PC-9 (cell line): ENCODE data around the gene FLYWCH2. TPM values are rescaled to one million over a fixed set of nuclear protein-coding genes. Genes with fewer than 3 reads are reported as not detected.

Experiments
- BruUV-seq: library from RNA; stranded (reverse); fragments of 400-500 nt; replicated peaks from 2 replicates; lab custom pipeline; 2021; lab: Mats Ljungman, UMichigan
- CTCF ChIA-PET: fragments of 300-600 bp; sonication (Branson Sonifier 250); formaldehyde crosslinking; loops from one replicate; lab custom pipeline; 2022; ENCODE audit warnings: antibody characterized with exemption; lab: Charles Lee
- POLR2A ChIA-PET: fragments of 300-600 bp; sonication (Branson Sonifier 250); formaldehyde crosslinking; loops from one replicate; lab custom pipeline; 2022; ENCODE audit warnings: antibody characterized with exemption; ENCODE audit not compliant: unreplicated experiment; lab: Charles Lee
- DNase-seq, 2 experiments: peaks; one replicate each; pipeline versions ENCODE4 v3.0.0 to v3.0.0-alpha.2; 2015 to 2022; ENCODE audit warnings: mixed read lengths in 1 of 2
- H2AFZ ChIP-seq: fragments of 200-600 bp; sonication (generic); 2 replicates; pipeline ENCODE4 v1.8.1; 2017; ENCODE audit warnings: antibody characterized with exemption
- H3F3A ChIP-seq: fragments of 200-600 bp; sonication (generic); 2 replicates; pipeline ENCODE4 v1.8.1; 2017; ENCODE audit warnings: antibody characterized with exemption, mild to moderate bottlenecking, low read depth; ENCODE audit not compliant: insufficient read depth
- H3K27ac ChIP-seq: fragments of 200-600 bp; sonication (generic); 2 replicates; pipeline ENCODE4 v1.6.1; 2016; ENCODE audit warnings: mixed run types
- H3K27me3 ChIP-seq: fragments of 200-600 bp; sonication (generic); 2 replicates; pipeline ENCODE4 v1.6.1; 2016; ENCODE audit warnings: low read depth, mixed run types; ENCODE audit not compliant: insufficient read depth
- H3K36me3 ChIP-seq: fragments of 200-600 bp; sonication (generic); 2 replicates; pipeline ENCODE4 v1.6.1; 2016; ENCODE audit warnings: low read depth, mixed run types
- H3K4me1 ChIP-seq: fragments of 200-600 bp; sonication (generic); replicated peaks from 2 replicates; pipeline ENCODE4 v1.6.1; 2016; ENCODE audit warnings: mixed run types; ENCODE audit not compliant: insufficient read depth
- H3K4me2 ChIP-seq: fragments of 200-600 bp; sonication (generic); 2 replicates; pipeline ENCODE4 v1.6.1; 2017; ENCODE audit warnings: mixed run types
- H3K4me3 ChIP-seq: fragments of 200-600 bp; sonication (generic); 2 replicates; pipeline ENCODE4 v1.6.1; 2016; ENCODE audit warnings: mixed run types
- H3K79me2 ChIP-seq: fragments of 200-600 bp; sonication (generic); 2 replicates; pipeline ENCODE4 v1.6.1; 2017; ENCODE audit warnings: low read depth, mixed run types
- H3K9me2 ChIP-seq: fragments of 200-600 bp; sonication (generic); 2 replicates; pipeline ENCODE4 v1.8.1; 2017; ENCODE audit warnings: mild to moderate bottlenecking; ENCODE audit not compliant: insufficient read depth
- H3K9me3 ChIP-seq: fragments of 200-600 bp; sonication (generic); 2 replicates; pipeline ENCODE4 v1.8.1; 2016; ENCODE audit warnings: low read depth; ENCODE audit not compliant: insufficient read depth
- H4K20me1 ChIP-seq: fragments of 200-600 bp; sonication (generic); 2 replicates; pipeline ENCODE4 v1.8.1; 2017; ENCODE audit not compliant: insufficient read depth
- CTCF ChIP-seq: fragments of 200-600 bp; sonication (generic); conservative IDR thresholded peaks from 2 replicates; pipeline ENCODE4 v1.6.1; 2017; ENCODE audit warnings: mixed run types, antibody characterized with exemption, mild to moderate bottlenecking, moderate library complexity
- EZH2 ChIP-seq: fragments of 200-600 bp; sonication (generic); IDR thresholded peaks from 2 replicates; pipeline ENCODE4 v1.8.0; 2017; ENCODE audit warnings: antibody characterized with exemption, low read depth
- intact Hi-C: fragments of 100-400 bp; cut with micrococcal nuclease; formaldehyde crosslinking; loops from one replicate; pipeline ENCODE4 v1.10.0; 2022; ENCODE audit not compliant: unreplicated experiment
- total RNA-seq: library from RNA; stranded (reverse); gene quantifications from 2 replicates; pipeline ENCODE4 v1.2.3, GENCODE V29; 2021

FLYWCH2 gene
- total RNA-seq, 1 experiment from 2014 or later = 41.5 TPM

- peaks cover 5% of the 10 kb centered on the region for H4K20me1 ChIP-seq
- no peak for DNase-seq
- H3K27me3 ChIP-seq = no peaks in the 10 kb centered on the region
- H3F3A ChIP-seq = peaks cover 67% of the 10 kb centered on the region
- peaks cover 30% of the 10 kb centered on the region for H3K36me3 ChIP-seq
- H3K27ac ChIP-seq = no peak overlapping the region
- intact Hi-C loops = no loop called here
- ChIA-PET CTCF (no interaction called here), POLR2A (no interaction called here)
- TF ChIP-seq EZH2 (no peak), CTCF (no peak)
- no peak overlapping the region for H2AFZ ChIP-seq
- H3K4me1 ChIP-seq = peaks cover 43% of the 10 kb centered on the region
- BruUV-seq = no TSS peak
- peaks cover 37% of the 10 kb centered on the region for H3K79me2 ChIP-seq
- H3K9me3 ChIP-seq = peaks cover 14% of the 10 kb centered on the region
- H3K9me2 ChIP-seq = no peaks in the 10 kb centered on the region
- H3K4me2 ChIP-seq = no peak overlapping the region
- H3K4me3 ChIP-seq = no peak overlapping the region
Observed at GRCh38 chr16:2852731-2853507, 30.1 kb upstream of the FLYWCH2 start.

- Histone ChIP-seq H3K79me2 (peaks cover 37% of the 10 kb centered on the region), H2AFZ (no peak overlapping the region), H4K20me1 (peaks cover 5% of the 10 kb centered on the region), H3K4me1 (peaks cover 38% of the 10 kb centered on the region), H3K9me2 (no peaks in the 10 kb centered on the region), H3K27ac (no peak overlapping the region), H3F3A (peaks cover 67% of the 10 kb centered on the region), H3K4me2 (no peak overlapping the region), H3K9me3 (peaks cover 14% of the 10 kb centered on the region), H3K27me3 (no peaks in the 10 kb centered on the region), H3K36me3 (peaks cover 30% of the 10 kb centered on the region), H3K4me3 (no peak overlapping the region)
- ChIA-PET POLR2A (interaction anchor here (0.6 to 1.0 kb wide), 3 partner anchors 24 to 180 kb away, joined by 3 to 21 read pairs (median 3); partner anchors contain the start of gene ZG16B), CTCF (no interaction called here)
- intact Hi-C loops = no loop called here
- BruUV-seq = no TSS peak
- no peak for TF ChIP-seq CTCF
- TF ChIP-seq EZH2 = no peak
- DNase-seq = no peak
Observed at GRCh38 chr16:2853531-2854073, 29.4 kb upstream of the FLYWCH2 start.

- Histone ChIP-seq H2AFZ (no peak overlapping the region), H3K9me3 (peaks cover 14% of the 10 kb centered on the region), H3K36me3 (peaks cover 30% of the 10 kb centered on the region), H3K27me3 (no peaks in the 10 kb centered on the region), H3F3A (peaks cover 67% of the 10 kb centered on the region), H3K4me2 (no peak overlapping the region), H3K4me3 (peak overlapping the region; percentile 27; the same call in 1 of the 2 replicates), H3K27ac (no peak overlapping the region), H3K4me1 (peaks cover 40% of the 10 kb centered on the region), H3K79me2 (peaks cover 37% of the 10 kb centered on the region), H3K9me2 (no peaks in the 10 kb centered on the region), H4K20me1 (peaks cover 5% of the 10 kb centered on the region)
- ChIA-PET POLR2A (interaction anchor here (0.6 to 0.7 kb wide), 2 partner anchors 44 to 185 kb away, joined by 3 to 4 read pairs; no protein-coding TSS in a partner anchor), CTCF (no interaction called here)
- BruUV-seq = no TSS peak
- intact Hi-C loops = loop anchor here (5.0 kb wide), 1 partner anchor 38 kb away; the partner anchor contains the start of gene PRSS21
- TF ChIP-seq CTCF (peak; percentile 96), EZH2 (no peak)
- no peak for DNase-seq
Observed at GRCh38 chr16:2854700-2855309, 28.2 kb upstream of the FLYWCH2 start.
